IMR-90 (cell line): ENCODE results near the gene TAAR9. TPM values are rescaled to one million over a fixed set of nuclear protein-coding genes. Genes with fewer than 3 reads are reported as not detected.

ENCODE experiments used
- ATAC-seq: fragments of 200-7000 bp; cut with Tn5 transposase; 2 replicates; pipeline ENCODE4 v1.9.1; 2020; ENCODE audit warnings: low read depth, mild to moderate bottlenecking, moderate library complexity
- BruUV-seq: library from RNA; stranded (reverse); fragments of 400-500 nt; replicated peaks from 2 replicates; lab custom pipeline; 2021; lab: Mats Ljungman, UMichigan
- CTCF ChIA-PET: fragments of 300-600 bp; formaldehyde crosslinking; extraction: SDS; loops from one replicate; lab custom pipeline; 2021; ENCODE audit warnings: antibody characterized with exemption; lab: Yijun Ruan, JAX
- POLR2A ChIA-PET: fragments of 300-600 bp; sonication (Branson Sonifier 250); formaldehyde crosslinking; loops from one replicate; lab custom pipeline; 2022; ENCODE audit warnings: antibody characterized with exemption; ENCODE audit not compliant: unreplicated experiment; lab: Charles Lee
- DNase-seq: peaks from one replicate; pipeline ENCODE4 v3.0.0; 2013
- H2AFZ ChIP-seq: replicated peaks from 2 replicates; pipeline ENCODE3; 2013; ENCODE audit warnings: low read length, mild to moderate bottlenecking; ENCODE audit not compliant: poor library complexity
- H2AK5ac ChIP-seq: 2 replicates; pipeline ENCODE4 v1.6.1; 2013; ENCODE audit warnings: low read depth, low read length, inconsistent platforms
- H2AK9ac ChIP-seq: replicated peaks from 2 replicates; pipeline ENCODE3; 2013; ENCODE audit warnings: mild to moderate bottlenecking, low read depth, low read length, moderate library complexity; ENCODE audit not compliant: poor library complexity
- H2BK120ac ChIP-seq: 2 replicates; pipeline ENCODE4 v1.6.1; 2013; ENCODE audit warnings: low read depth, low read length, inconsistent platforms
- H2BK15ac ChIP-seq: 3 replicates; pipeline ENCODE4 v1.6.1; 2013; ENCODE audit warnings: low read depth, low read length, inconsistent platforms
- H2BK20ac ChIP-seq: 2 replicates; pipeline ENCODE4 v1.6.1; 2013; ENCODE audit warnings: low read depth, mild to moderate bottlenecking, inconsistent platforms, low read length, moderate library complexity
- H2BK5ac ChIP-seq: 2 replicates; pipeline ENCODE4 v1.6.1; 2013; ENCODE audit warnings: mild to moderate bottlenecking, low read depth, low read length, inconsistent platforms; ENCODE audit not compliant: poor library complexity, severe bottlenecking
- H3K14ac ChIP-seq: replicated peaks from 2 replicates; pipeline ENCODE4 v1.6.1; 2013; ENCODE audit warnings: low read depth, low read length, inconsistent platforms
- H3K18ac ChIP-seq: 2 replicates; pipeline ENCODE4 v1.6.1; 2013; ENCODE audit warnings: low read depth, low read length, control low read depth
- H3K23ac ChIP-seq: 2 replicates; pipeline ENCODE4 v1.6.1; 2013; ENCODE audit warnings: low read depth, low read length, inconsistent platforms
- H3K27ac ChIP-seq: 2 replicates; pipeline ENCODE4 v1.5.1; 2013; ENCODE audit warnings: mild to moderate bottlenecking, control low read depth, low read length; ENCODE audit not compliant: insufficient read depth
- H3K27me3 ChIP-seq: 2 replicates; pipeline ENCODE4 v1.6.1; 2013; ENCODE audit warnings: low read length; ENCODE audit not compliant: control insufficient read depth, insufficient read depth
- H3K36me3 ChIP-seq: 2 replicates; pipeline ENCODE4 v1.6.1; 2013; ENCODE audit warnings: low read length, mixed read lengths; ENCODE audit not compliant: control insufficient read depth, insufficient read depth
- H3K4ac ChIP-seq: 2 replicates; pipeline ENCODE4 v1.6.1; 2013; ENCODE audit warnings: low read depth, low read length, inconsistent platforms
- H3K4me1 ChIP-seq: 2 replicates; pipeline ENCODE4 v1.6.1; 2013; ENCODE audit warnings: low read length, mixed read lengths; ENCODE audit not compliant: control insufficient read depth, insufficient read depth
- H3K4me2 ChIP-seq: 2 replicates; pipeline ENCODE4 v1.6.1; 2013; ENCODE audit warnings: low read depth, mild to moderate bottlenecking, control low read depth, low read length, moderate library complexity
- H3K4me3 ChIP-seq: 2 replicates; pipeline ENCODE4 v1.5.1; 2013; ENCODE audit warnings: low read depth, mild to moderate bottlenecking, control low read depth, low read length, moderate library complexity; ENCODE audit not compliant: insufficient read depth
- H3K56ac ChIP-seq: 2 replicates; pipeline ENCODE4 v1.6.1; 2013; ENCODE audit warnings: low read length, inconsistent platforms; ENCODE audit not compliant: insufficient read depth; ENCODE audit errors: extremely low read depth
- H3K79me1 ChIP-seq, 2 experiments: 2 replicates each; pipeline ENCODE4 v1.6.1; 2013; ENCODE audit warnings: low read length in 2 of 2, inconsistent platforms in 1 of 2, low read depth in 1 of 2
- H3K9ac ChIP-seq: 2 replicates; pipeline ENCODE4 v1.6.1; 2013; ENCODE audit warnings: low read depth, low read length, control low read depth
- H3K9me1 ChIP-seq: 2 replicates; pipeline ENCODE4 v1.6.1; 2013; ENCODE audit warnings: low read length, inconsistent platforms; ENCODE audit not compliant: insufficient read depth
- H3K9me3 ChIP-seq: 2 replicates; pipeline ENCODE4 v1.6.1; 2013; ENCODE audit warnings: low read length; ENCODE audit not compliant: control insufficient read depth, insufficient read depth
- H4K20me1 ChIP-seq: 2 replicates; pipeline ENCODE4 v1.6.1; 2013; ENCODE audit warnings: low read length, inconsistent platforms; ENCODE audit not compliant: insufficient read depth
- H4K5ac ChIP-seq: 2 replicates; pipeline ENCODE4 v1.6.1; 2013; ENCODE audit warnings: mild to moderate bottlenecking, low read depth, low read length, control low read depth
- H4K8ac ChIP-seq, 2 experiments: 2 replicates each; pipeline ENCODE4 v1.6.1; 2013; ENCODE audit warnings: low read depth in 2 of 2, low read length in 2 of 2, control low read depth in 1 of 2, inconsistent platforms in 1 of 2
- H4K91ac ChIP-seq: 2 replicates; pipeline ENCODE4 v1.6.1; 2013; ENCODE audit warnings: low read depth, low read length, inconsistent platforms; ENCODE audit not compliant: insufficient read depth
- FOS ChIP-seq: fragments of 150-350 bp; IDR thresholded peaks from 2 replicates; pipeline ENCODE4 v1.6.1; 2016; ENCODE audit warnings: low read depth, low read length
- MAZ ChIP-seq: IDR thresholded peaks from 2 replicates; pipeline ENCODE4 v1.6.1; 2012; ENCODE audit warnings: low read depth, mild to moderate bottlenecking, low read length, improper control_type of control experiment, moderate library complexity, borderline replicate concordance
- MXI1 ChIP-seq: IDR thresholded peaks from 2 replicates; pipeline ENCODE4 v1.6.1; 2012; ENCODE audit warnings: low read depth, mild to moderate bottlenecking, low read length, moderate library complexity, borderline replicate concordance
- NFE2L2 ChIP-seq: fragments of 150-350 bp; IDR thresholded peaks from 2 replicates; pipeline ENCODE4 v1.6.1; 2016; ENCODE audit warnings: low read depth, mild to moderate bottlenecking, low read length
- SMC3 ChIP-seq: fragments of 150-350 bp; IDR thresholded peaks from 2 replicates; pipeline ENCODE4 v1.6.1; 2016; ENCODE audit warnings: low read depth, mild to moderate bottlenecking, antibody characterized with exemption, low read length, moderate library complexity
- WGBS, 2 experiments: methylation state at CpG; one replicate each; pipeline versions ENCODE4 v1.1.5 to v1.1.7; 2013; ENCODE audit warnings: missing lambda C conversion rate in 2 of 2; ENCODE audit not compliant: insufficient read length in 1 of 2; ENCODE audit errors: extremely low coverage in 2 of 2; 5-methylcytosine and 5-hydroxymethylcytosine counted together
- dilution Hi-C: fragments of 300-500 bp; cut with HindIII; formaldehyde crosslinking; loops from one replicate; pipeline ENCODE4 v1.14.3; 2018; ENCODE audit warnings: low sequenced_read_pairs; ENCODE audit not compliant: unreplicated experiment
- in situ Hi-C: fragments of 300-500 bp; cut with MboI; formaldehyde crosslinking; loops from 3 replicates; pipeline ENCODE4 v1.14.3; 2019; ENCODE audit warnings: low sequenced_read_pairs, inconsistent platforms, mixed read lengths
- intact Hi-C: fragments of 100-400 bp; cut with micrococcal nuclease; formaldehyde crosslinking; loops from 2 replicates; pipeline ENCODE4 v1.10.0; 2022
- polyA plus RNA-seq, 3 experiments: library from polyadenylated mRNA; depleted of rRNA; stranded (reverse); fragments of >200 nt; gene quantifications; 2 replicates each; pipeline ENCODE4 v1.2.3, GENCODE V29; 2012; ENCODE audit warnings: low replicate concordance in 1 of 3
- total RNA-seq: library from RNA; depleted of rRNA; stranded (reverse); fragments of >200 nt; gene quantifications from 2 replicates; pipeline ENCODE4 v1.2.3, GENCODE V29; 2012

TAAR9 gene
- total and polyA plus RNA-seq, 2 of the 4 experiments (the other 2 are of a cell fraction), result not detected

DNA sequence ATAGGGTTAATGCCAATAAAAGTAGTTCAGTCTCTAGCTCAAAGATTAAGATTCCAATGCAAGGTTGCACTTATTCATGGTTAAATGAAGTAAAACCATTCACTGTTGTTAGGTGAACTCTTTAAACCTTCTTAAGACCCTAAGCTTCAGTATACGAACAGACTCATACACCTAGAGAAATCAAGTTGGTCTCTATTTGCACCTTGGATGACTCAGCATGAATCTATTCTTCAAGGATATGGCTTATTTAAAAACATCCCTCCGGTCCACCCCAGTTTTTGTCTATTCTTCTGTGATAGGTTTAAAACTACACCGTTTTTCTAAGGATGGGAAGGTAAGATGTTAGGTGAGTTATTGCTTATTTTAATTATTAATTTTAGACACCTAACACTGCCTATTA, 932 bp upstream of the TAAR9 start:
- no peak overlapping the region for H2BK15ac ChIP-seq
- no peak overlapping the region for H2BK20ac ChIP-seq
- no peak overlapping the region for H3K4me2 ChIP-seq
- POLR2A ChIA-PET, result no interaction called here
- dilution Hi-C loops (no loop called here), intact Hi-C loops (no loop called here), in situ Hi-C loops (loop anchor here (10.0 kb wide), 1 partner anchor 238 kb away; no protein-coding TSS in a partner anchor)
- CTCF ChIA-PET, result interaction anchor here (1.1 kb wide), 1 partner anchor 11 kb away, joined by 3 read pairs; no protein-coding TSS in a partner anchor
- peaks cover 20% of the 10 kb centered on the region for H3K27me3 ChIP-seq
- no peaks in the 10 kb centered on the region for H4K20me1 ChIP-seq
- no peak overlapping the region for H3K4me3 ChIP-seq
- H3K56ac ChIP-seq, result no peak overlapping the region
- H3K23ac ChIP-seq, result no peak overlapping the region
- H3K4ac ChIP-seq, result no peak overlapping the region
- H4K91ac ChIP-seq, result no peak overlapping the region
- H2AFZ ChIP-seq, result no peak overlapping the region
- no peaks in the 10 kb centered on the region for H3K36me3 ChIP-seq
- WGBS, 2 experiments, result no CpG with 5 or more reads among the region's 3 CpGs
- H3K9me3 ChIP-seq, result no peaks in the 10 kb centered on the region
- H4K8ac ChIP-seq, result no peak overlapping the region
- no peak overlapping the region for H3K18ac ChIP-seq
- no TSS peak for BruUV-seq
- H2BK5ac ChIP-seq, result no peak overlapping the region
- no peak overlapping the region for H3K9ac ChIP-seq
- no peak for DNase-seq
- H2BK120ac ChIP-seq, result no peak overlapping the region
- H3K14ac ChIP-seq, result no peak overlapping the region
- H2AK9ac ChIP-seq, result no peak overlapping the region
- TF ChIP-seq SMC3, result no peak
- peak; percentile 59 for TF ChIP-seq NFE2L2
- TF ChIP-seq MAZ, result no peak
- no peak for TF ChIP-seq MXI1
- no peak for TF ChIP-seq FOS
- H4K5ac ChIP-seq, result no peak overlapping the region
- no peak overlapping the region for H3K27ac ChIP-seq
- H3K79me1 ChIP-seq, result no peaks in the 10 kb centered on the region
- no peak for ATAC-seq
- no peaks in the 10 kb centered on the region for H3K9me1 ChIP-seq
- H2AK5ac ChIP-seq, result no peak overlapping the region
- H3K4me1 ChIP-seq, result no peaks in the 10 kb centered on the region
